GM21447 (cell line): ENCODE data around the gene HIPK2.

Experiments used
- ATAC-seq: cut with Tn5 transposase; IDR thresholded peaks from one replicate; pipeline ENCODE4 v1.9.1; 2021; ENCODE audit not compliant: unreplicated experiment

HIPK2 gene

GRCh38 chr7:139753081-139753692, 24.6 kb downstream of the HIPK2 start:
- ATAC-seq, result no peak

DNA sequence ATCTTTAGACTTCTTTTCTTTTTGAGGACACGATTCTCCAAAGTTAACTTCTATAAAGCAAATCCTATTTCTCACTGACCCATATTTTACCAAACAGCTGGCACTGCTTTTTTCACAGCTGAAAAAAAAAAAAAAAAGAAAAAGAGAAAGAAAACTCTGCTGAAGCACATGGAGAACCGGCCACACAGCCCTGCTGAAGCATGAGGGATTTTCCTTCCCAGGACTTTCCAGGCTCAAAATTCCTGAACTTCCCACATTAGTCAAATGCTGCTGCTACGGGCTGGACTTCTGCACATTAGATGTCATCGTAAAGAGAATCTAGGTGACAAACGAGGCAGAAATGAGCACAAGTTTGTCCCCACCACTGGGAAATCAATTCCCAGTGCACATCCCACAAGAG, 25.2 kb downstream of the HIPK2 start:
- ATAC-seq, result no peak

DNA sequence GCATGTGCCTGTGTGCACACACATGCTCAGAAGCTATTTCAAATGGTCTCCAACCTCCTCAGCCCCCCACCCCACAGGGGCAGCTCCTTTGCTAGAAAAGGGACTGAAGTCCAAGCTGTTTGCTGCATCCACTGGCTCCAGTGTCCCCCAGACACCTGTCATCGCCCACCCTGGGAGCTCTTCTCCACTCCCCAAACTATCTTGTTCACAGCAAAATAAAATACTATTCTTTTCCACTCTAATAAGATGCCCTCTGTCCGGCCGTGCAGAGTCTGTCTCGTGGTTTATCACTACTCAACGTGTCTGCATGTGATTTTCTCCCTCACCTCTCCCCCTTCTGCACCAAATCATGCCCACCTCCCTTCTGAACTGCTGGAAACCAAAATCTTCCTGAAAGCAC, 25.6 kb downstream of the HIPK2 start:
- ATAC-seq, result no peak

DNA sequence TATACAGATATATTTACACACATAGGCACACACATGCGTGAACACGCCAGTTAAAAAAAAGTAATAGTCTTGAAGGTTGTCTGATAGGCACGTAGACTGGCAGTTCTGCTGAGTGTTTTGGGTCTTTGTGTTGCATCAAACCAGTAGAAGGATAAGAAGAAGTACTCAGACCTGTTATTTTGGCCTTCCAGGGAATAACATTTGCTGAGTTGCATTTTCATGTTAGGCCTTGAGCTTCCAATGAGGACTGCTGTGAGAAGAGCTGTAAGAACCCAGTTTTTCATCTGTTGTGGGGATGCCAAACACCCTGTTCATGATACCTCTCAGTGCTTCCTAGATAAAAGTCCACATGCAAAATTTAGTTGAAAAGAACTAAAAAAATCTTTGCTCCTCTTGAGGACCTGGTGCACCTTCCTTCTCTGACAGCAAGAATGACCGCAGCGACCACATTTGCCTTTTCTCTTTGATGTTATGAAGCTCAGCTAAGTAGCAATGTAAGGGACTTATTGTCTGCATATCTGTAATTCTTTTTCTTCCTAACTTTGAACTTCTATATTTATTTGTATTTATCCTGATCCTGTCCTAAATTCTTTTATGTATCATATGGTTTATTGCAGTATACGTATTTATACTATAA, 27.2 kb downstream of the HIPK2 start:
- ATAC-seq, result no peak

GRCh38 chr7:139749545-139749944, 28.3 kb downstream of the HIPK2 start:
- no peak for ATAC-seq

GRCh38 chr7:139748941-139749340, 28.9 kb downstream of the HIPK2 start:
- ATAC-seq, result no peak

- no peak for ATAC-seq
Observed at GRCh38 chr7:139748373-139748765, 29.4 kb downstream of the HIPK2 start.

- ATAC-seq, result no peak
Observed at GRCh38 chr7:139747662-139748372, 30.0 kb downstream of the HIPK2 start.

DNA sequence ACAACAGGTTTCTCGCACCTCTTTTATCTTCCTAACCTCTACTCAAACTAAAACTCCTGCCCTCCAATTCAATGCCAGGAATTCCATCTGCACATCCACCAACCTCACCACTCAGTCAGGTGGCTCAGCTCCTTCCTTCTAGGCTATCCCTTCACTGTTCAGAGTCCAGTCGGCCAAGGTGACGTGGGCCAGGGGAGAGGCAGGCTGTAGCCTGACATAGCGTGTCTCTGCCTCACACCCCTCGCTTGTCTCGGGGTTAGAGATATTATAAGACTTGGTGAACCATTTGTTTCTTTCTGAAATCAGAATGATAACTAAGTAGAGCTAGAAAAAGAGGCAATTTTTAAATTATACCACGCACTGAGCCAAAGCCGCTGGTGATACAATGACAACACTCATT, 31.1 kb downstream of the HIPK2 start:
- ATAC-seq, result no peak

- ATAC-seq, result no peak
Observed at GRCh38 chr7:139745678-139746143, 32.1 kb downstream of the HIPK2 start.

DNA sequence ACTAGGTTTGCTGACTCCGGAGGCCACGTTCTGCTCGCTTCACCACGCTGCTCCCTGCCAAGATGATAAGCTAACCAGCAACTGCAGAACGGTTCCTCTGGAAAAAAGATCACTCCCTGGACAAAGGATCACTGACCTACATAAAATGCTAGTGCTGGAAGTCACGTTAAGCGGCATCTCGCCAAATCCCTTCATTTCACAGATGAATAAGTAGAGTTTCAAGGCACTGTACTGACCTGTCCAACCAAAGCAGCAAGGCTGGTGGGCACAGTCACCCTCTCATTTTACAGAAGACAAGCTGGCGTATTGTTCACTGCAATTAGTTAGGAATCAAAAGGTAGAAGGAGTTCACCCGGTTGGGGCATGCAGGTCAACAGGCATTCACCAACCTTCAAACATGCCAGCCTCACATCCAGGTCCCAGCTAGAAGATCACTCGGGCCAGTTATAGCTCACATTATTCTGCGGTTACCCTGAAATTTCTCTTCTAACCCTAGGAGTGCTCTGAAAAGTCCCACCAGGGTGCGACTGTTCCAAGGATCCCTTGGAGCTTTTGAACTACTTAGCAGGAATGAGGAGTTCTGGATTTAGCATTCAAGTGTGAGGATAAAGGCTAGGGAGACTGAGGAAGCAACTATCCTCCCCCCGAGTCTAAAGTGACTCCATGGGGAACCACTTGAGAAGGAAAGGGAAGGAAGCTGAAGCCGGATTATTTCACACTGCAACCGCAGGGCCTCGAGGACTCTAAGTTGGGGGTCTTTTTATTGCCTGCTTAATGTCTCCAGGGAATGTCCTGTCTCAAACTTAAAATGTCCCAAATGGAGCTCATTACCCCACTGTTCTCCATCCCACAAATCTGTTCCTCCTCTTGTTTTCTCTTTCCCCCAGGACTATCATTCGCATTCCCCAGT, 32.8 kb downstream of the HIPK2 start:
- no peak for ATAC-seq

- no peak for ATAC-seq
Observed at GRCh38 chr7:139743967-139744767, 33.6 kb downstream of the HIPK2 start.

- ATAC-seq, result no peak
Observed at GRCh38 chr7:139743267-139743966, 34.4 kb downstream of the HIPK2 start.

DNA sequence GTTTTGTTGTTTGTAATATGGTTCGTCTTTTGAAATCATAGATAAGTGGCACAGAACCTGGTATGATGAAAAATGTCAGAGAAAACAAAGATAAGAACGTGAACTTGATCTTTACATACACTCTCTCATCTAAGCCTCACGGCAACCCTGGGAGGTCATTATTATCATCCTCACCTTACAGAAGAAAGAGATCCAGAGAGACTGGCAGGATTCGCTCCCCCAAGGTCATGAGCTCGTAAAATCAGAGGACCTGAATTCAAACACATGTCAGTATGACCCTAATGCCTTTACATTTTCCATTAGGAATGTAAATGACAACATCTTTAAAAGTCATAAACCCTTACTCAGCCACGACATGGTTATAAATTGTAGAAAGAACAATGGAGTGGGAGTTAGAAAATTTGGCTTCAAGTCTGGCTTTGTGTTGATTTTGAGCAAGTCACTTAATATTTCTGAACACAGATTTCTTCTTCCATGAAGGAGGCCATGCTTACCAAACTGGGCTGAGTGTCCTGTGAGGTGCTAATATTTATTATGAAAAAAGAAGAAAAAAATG, 35.9 kb downstream of the HIPK2 start:
- no peak for ATAC-seq

GRCh38 chr7:139741239-139741638, 36.6 kb downstream of the HIPK2 start:
- no peak for ATAC-seq

DNA sequence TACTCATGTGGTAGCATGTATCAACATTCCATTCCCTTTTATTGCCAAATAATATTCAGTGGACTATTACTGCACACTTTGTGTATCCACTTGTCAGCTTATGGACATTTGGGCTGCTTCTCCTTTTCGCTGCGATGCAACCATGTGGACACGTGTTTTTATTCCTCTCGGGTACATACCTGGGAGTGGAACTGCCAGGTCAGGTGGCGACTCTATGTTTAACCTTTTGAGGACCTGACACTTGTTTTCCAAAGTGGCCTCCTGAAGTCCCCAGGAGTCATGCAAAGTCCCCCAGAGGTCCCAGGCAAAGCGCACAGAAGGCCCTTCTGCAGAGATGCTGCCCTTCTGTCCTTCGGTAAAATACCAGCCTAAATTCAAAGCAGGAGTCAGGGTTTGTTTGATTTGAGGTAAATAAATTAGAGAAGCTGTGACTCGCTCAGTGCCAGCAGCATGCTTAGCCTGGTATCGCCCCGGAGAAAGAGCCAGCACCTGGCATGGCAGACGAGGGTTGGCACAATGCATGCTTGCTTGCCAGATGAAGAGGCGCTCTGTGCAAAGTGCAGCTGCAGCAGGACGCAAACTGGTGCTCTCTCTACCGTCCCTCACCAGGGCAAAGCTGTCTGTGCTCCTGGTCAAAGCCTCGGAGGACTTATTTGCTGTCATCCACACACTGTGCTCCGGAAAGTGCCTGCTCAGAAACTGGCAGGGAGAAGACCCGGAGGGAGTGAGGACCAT, 37.8 kb downstream of the HIPK2 start:
- no peak for ATAC-seq

DNA sequence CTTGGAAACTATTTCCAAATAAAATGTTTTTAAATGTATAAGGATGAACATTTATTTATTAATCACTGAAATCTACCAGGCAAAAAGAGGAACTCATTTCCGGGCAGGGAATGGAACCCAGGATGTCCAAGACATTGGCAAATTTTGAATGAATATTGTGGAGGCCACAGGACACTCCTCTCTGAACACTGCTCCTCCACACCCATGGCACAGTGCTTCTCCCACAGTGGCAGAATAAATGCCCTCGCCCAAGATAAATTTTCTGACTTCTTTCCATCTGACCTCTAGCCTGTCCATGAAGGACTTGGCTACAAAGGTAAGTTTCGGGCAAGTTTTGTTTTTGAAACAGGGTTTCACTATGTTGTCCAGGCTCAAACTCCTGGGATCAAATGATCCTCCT, 39.0 kb downstream of the HIPK2 start:
- ATAC-seq, result no peak

DNA sequence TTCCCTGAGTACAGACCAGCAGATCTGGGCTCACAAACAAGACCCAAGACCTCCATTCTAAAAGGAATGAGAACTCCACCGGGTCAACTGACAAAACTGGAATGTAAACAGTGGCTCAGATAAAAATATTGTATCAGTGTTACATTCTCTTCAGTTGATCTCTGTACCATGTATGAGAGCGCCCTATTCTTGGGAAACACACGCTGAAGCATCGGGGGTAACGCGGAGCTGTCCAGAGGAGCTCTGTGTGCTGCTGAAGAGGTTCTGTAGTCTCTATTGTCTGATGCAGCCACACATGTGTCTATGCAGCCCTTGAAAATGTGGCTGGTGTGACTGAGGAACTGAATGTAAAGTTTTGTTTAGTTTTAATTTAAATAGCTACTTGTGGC, 39.7 kb downstream of the HIPK2 start:
- no peak for ATAC-seq
